ENCODE data around the gene IQSEC1.

Gene IQSEC1

GRCh38 chr3:12974334-12974733, 98.9 kb downstream of the IQSEC1 start:
- TF ChIP-seq, protein P1, sequence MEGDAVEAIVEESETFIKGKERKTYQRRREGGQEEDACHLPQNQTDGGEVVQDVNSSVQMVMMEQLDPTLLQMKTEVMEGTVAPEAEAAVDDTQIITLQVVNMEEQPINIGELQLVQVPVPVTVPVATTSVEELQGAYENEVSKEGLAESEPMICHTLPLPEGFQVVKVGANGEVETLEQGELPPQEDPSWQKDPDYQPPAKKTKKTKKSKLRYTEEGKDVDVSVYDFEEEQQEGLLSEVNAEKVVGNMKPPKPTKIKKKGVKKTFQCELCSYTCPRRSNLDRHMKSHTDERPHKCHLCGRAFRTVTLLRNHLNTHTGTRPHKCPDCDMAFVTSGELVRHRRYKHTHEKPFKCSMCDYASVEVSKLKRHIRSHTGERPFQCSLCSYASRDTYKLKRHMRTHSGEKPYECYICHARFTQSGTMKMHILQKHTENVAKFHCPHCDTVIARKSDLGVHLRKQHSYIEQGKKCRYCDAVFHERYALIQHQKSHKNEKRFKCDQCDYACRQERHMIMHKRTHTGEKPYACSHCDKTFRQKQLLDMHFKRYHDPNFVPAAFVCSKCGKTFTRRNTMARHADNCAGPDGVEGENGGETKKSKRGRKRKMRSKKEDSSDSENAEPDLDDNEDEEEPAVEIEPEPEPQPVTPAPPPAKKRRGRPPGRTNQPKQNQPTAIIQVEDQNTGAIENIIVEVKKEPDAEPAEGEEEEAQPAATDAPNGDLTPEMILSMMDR (IDR thresholded peaks at IDR 0.05; ENCODE audit: low read depth, low read length) = no peak
- no peak for DNase-seq (ENCODE audit: extremely low read depth, low read depth)

DNA sequence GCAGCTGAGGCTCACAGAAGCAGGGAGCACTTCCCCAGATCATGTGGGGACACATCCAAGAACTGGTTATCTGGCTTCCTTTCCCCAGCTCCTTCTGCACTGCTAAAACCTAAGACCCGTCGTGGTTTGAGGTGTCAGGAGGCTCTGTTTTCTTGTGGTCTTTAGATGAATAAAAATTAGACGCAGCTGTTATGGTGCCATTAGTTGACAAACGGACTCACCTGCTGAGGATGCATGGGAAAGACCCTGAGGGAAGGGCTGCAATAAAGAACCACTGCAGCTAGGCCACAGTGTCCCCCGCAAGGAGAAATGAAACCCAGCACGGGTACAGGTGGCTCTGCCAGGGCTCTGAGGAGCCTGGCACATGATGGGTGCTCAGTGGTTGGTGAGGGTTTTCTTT, 99.4 kb downstream of the IQSEC1 start:
- no peak for DNase-seq (ENCODE audit: extremely low read depth, low read depth)
- TF ChIP-seq, protein P1 (IDR thresholded peaks at IDR 0.05; ENCODE audit: low read depth, low read length) = no peak

DNA sequence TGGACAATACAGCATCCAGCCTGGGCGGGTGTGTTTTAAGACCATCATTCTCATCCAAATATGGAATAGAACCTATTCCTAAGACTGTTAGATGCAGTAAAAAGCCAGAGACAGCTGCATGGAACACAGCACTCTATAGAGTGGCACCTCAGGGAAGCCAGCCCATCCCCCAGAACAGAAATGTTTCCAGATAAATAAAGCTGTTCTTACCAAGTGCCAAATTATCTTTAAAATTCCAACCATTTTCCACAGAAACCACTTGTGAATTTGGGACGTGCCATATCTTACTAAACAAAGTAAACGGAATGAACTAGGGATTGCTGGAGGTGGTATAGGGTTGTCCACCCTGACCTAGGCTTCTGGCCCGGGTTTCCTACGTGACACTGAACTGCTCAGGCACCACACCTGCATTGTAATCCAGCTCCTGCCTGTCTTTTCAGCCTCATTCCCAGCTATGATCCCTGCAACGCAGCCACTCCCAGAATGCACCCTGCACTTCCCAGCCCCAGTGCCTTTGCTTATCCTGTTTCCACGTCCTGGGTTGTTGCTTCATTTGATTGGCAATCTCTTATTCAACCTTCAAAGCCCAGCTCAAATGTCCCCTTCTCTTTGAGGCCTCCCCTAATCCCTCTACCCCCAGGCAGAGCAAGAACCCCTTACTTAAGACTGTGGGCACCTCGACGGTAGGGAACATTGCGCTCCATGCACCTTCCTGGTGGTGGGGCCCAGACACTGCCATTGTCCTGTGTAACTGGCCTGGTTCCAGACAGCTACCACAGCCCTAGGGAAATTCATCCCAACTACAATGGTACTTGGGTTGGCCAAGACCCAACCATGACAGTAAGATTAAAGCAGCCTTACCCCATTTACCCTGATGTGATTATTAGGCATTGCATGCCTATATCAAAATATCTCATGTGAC, 100.2 kb downstream of the IQSEC1 start:
- no peak for DNase-seq (ENCODE audit: extremely low read depth, low read depth)
- TF ChIP-seq, protein P1 (IDR thresholded peaks at IDR 0.05; ENCODE audit: low read depth, low read length) = no peak

- TF ChIP-seq, protein P1 (IDR thresholded peaks at IDR 0.05; ENCODE audit: low read depth, low read length) = no peak
- no peak for DNase-seq (ENCODE audit: extremely low read depth, low read depth)
Measured at GRCh38 chr3:12972043-12972442, 101.2 kb downstream of the IQSEC1 start.

GRCh38 chr3:12970684-12971083, 102.5 kb downstream of the IQSEC1 start:
- DNase-seq (ENCODE audit: extremely low read depth, low read depth) = no peak
- TF ChIP-seq, protein P1 (IDR thresholded peaks at IDR 0.05; ENCODE audit: low read depth, low read length) = no peak

GRCh38 chr3:12969486-12969885, 103.7 kb downstream of the IQSEC1 start:
- no peak for DNase-seq (ENCODE audit: extremely low read depth, low read depth)
- TF ChIP-seq, protein P1 (IDR thresholded peaks at IDR 0.05; ENCODE audit: low read depth, low read length) = no peak

GRCh38 chr3:12968541-12968940, 104.7 kb downstream of the IQSEC1 start:
- DNase-seq (ENCODE audit: extremely low read depth, low read depth) = no peak
- TF ChIP-seq, protein P1 (IDR thresholded peaks at IDR 0.05; ENCODE audit: low read depth, low read length) = no peak

Data from AG09319 (cell line).